Activated CD8-positive, alpha-beta memory T cell treated with anti-CD3 and anti-CD28 coated beads for 24 hours (primary cell): ENCODE data around the gene MAP4.

Source experiments
- DNase-seq: peaks from one replicate; pipeline ENCODE4 v3.0.0-alpha.2; 2020

MAP4 gene

GRCh38 chr3:47961815-47962606, 54.2 kb downstream of the MAP4 start:
- DNase-seq = peak; percentile 56

GRCh38 chr3:47961036-47961435, 55.2 kb downstream of the MAP4 start:
- DNase-seq = no peak

- DNase-seq = no peak
These were observed 59.7 kb downstream of the MAP4 start for GRCh38 chr3:47956521-47956920.

DNA sequence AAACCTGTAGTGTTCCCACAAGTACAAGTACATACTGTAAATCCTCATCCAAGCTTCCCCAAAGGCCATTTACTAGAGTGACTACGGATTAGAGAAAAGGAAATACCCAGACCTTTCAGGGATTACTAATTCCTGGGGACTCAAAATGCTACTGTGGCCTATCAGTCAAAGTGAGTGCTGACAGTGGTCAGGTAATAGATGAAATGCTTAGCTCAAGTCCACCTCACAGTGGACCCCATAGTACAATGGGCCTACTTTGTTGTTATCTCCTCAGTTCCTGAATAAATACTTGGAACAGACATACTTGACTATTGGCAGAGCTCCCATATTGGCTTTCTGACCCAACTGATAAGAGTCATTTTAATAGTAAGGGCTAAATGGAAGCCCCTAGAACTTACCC, 61.6 kb downstream of the MAP4 start:
- DNase-seq = no peak

DNA sequence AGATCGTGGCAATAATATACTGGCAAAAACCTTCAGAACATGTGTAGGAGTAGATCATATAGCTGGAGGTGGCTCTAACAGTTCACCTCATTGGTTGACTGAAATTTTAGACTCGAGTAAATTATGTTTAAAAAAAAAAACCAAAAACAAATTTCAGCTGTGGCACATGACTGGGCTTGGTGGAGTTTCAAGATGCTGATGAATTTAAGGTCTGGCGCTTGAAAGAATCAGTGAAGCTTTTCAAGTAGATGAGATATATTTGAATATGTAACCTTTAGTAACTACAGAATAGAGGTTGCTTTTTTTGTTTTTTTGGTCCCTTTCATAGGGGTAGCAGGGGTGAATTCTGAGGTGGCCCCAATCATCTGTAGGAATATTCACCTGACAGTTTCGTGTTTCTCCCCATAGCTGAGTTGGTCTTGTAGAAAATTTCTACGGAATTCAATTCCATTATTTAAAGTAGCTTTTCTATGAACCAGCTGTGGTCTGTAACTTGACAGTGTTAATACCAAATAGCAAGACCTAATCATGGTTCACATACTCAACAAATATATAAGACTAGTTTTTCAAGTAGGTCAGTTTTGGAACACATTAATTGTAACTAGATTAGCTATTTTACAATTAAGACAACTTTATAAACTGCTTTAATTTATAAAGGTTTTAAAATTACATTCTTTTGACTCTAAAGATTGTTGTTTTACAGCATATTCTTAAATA, 65.6 kb downstream of the MAP4 start:
- DNase-seq = no peak

DNA sequence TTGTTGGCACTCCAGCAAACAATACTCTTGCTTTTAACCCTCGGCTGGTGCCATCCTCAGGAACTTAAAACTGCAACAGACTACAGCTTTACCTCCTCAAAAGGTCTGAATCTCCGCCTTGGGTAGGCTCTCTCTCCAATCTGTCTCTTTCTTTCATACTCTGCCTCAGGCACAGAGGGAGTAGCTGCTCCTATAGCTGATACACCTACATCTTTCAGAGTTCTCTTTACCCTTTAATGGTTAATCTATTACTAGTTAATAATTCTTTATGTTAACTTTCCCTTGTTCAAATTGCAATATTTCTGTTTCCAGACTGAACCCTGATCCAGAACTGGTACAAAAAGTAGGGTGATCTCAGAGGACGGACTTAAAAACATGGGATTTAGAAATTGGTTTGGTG, 66.2 kb downstream of the MAP4 start:
- no peak for DNase-seq

DNA sequence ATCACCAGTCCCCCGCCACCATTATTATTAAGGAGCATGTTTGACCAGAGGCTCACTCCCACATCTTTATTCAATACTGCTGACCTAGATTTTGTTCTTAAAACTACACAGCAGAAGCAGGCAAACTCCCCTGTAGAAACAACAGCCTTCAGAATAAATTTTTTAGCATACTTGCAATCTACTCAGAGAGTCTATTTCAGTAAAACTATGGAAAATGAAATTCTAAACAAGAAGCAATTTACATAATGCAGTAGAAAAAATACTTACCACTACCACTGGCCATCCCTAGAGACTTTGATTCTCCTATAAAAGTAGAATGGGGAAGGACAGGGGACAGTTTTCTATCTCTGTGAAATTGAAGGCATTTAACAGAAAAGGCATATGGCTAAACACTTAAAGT, 76.0 kb downstream of the MAP4 start:
- DNase-seq = no peak

- DNase-seq = no peak
These were observed 83.8 kb downstream of the MAP4 start for GRCh38 chr3:47932421-47932820.

DNA sequence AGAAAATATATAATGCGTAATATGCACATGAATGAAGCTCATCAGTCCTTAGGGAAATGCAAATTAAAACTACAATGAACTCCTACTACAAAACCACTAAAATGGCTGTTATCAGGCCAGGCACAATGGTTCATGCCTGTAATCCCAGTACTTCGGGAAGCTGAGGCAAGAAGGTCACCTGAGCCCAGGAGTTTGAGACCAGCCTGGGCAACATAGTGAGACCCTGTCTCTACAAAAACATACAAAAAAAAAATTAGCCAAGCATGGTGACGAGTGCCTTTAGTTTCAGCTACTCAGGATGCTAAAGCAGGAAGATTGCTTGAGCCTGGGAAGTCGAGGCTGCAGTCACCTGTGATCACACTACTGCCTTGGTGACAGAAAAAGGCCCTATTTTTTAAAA, 85.2 kb downstream of the MAP4 start:
- DNase-seq = no peak

GRCh38 chr3:47916696-47917095, 99.5 kb downstream of the MAP4 start:
- DNase-seq = no peak

DNA sequence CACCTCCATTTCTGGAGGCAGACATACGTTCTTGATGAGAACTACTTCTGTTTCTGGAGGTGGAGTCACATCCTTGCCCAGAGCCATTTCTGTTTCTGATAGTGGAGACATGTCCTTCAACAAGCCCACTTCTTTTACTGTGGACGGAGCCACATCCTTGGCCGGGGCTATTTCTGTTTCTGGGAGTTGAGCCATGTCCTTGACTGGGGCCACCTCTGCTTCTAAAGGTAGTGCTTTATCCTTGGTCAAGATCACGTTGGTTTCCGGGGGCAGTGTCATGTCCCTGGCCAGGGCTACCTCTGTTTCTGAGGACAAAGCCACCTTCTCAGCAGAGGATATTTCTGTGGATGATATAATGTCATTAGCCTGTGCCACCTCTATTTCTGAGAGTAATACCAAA, 100.0 kb downstream of the MAP4 start:
- DNase-seq = no peak

- DNase-seq = no peak
These were observed 104.2 kb downstream of the MAP4 start for GRCh38 chr3:47912006-47912504.

DNA sequence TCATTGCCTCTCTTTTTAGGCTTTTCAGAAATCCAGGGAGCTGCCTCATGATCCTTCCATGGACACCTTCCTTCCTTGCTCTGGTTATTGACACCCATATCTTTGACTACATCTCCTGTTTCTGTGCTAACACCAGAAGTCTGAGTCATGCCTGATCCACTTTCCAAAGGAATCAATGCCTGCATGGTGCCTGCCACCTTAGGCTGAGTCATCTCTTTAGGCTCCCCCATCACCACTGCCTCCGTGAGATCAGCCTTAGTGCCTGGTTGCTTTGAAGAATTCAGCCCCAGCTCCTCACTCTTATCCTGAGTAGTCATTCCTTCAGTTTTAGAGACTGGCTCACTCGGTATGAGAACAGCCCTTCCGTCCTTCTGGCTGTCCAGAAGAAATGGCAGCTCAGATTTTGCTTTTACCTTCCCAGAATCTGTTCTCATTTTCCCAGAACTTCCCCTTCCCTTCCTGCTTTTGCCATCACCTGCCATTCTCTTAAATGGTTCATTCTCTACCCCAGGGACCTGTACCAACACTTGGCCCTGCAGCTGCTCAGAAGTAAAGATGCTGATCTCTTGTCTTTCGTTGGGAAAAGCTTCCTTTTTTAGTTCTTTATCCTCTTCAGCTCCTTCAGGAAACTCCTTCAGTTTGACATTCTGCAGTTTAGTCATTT, 105.3 kb downstream of the MAP4 start:
- no peak for DNase-seq

GRCh38 chr3:47910233-47910632, 106.0 kb downstream of the MAP4 start:
- DNase-seq = no peak

- DNase-seq = no peak
These were observed 106.6 kb downstream of the MAP4 start for GRCh38 chr3:47909607-47910006.

DNA sequence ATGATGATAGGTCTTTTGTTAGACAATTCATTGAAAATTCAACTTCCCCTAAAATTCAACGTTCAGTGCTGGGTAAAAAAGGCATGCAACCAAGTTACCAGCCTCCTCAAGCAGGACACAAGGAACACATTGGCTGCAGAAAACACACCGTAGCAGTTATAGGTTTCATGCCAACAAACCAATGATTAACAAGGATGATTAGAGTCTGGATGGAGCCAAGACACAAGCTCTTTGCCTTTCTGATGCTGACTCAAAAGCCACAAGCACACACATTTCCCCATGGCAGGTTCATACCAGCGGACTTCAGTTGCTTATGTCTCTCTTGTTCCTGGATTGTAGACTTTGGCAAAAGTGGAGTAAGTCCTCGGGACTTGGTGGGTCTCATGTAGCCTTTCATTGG, 107.5 kb downstream of the MAP4 start:
- DNase-seq = no peak

DNA sequence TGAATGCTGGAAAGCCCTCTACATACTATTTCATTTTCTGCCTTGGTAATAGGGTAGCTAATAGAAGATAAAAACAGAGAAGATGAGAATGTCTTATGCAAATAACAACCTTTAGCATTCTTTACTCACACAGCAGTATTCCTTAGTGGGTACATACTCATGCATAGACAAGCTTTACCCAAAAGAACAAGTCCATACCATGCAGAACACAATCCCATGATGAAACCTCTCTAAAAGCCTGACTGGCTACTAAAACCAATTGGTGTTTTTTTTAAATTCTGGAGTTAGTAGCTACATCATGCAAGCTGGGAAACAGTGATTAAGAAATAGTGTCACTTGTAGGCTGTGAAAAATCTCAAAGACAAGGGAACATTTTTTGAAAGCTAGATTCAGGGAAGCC, 108.4 kb downstream of the MAP4 start:
- no peak for DNase-seq

GRCh38 chr3:47902746-47903145, 113.5 kb downstream of the MAP4 start:
- DNase-seq = no peak

DNA sequence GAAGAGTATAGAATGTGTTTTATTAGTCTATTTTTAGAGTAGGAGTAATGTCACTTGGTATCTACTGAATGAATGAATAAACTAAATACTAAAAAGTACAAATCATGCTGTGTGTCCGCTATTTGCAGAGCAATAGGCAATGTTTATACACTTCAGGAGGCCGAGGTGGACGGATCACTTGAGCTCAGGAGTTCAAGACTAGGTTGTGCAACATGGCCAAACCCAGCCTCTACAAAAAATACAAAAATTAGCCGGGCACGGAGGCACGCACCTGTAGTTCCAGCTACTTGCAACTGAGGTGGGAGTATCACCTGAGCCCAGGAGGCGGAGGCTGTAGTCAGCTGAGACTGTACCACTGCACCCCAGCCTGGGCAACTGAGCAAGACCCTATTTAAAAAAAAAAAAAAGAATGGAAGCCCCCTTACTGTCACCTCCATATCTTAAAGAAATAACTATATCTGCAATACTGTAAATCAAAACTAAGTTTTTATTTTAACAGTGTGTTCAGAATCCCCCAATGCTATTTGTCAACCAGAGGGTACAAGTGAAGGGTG, 114.9 kb downstream of the MAP4 start:
- no peak for DNase-seq

DNA sequence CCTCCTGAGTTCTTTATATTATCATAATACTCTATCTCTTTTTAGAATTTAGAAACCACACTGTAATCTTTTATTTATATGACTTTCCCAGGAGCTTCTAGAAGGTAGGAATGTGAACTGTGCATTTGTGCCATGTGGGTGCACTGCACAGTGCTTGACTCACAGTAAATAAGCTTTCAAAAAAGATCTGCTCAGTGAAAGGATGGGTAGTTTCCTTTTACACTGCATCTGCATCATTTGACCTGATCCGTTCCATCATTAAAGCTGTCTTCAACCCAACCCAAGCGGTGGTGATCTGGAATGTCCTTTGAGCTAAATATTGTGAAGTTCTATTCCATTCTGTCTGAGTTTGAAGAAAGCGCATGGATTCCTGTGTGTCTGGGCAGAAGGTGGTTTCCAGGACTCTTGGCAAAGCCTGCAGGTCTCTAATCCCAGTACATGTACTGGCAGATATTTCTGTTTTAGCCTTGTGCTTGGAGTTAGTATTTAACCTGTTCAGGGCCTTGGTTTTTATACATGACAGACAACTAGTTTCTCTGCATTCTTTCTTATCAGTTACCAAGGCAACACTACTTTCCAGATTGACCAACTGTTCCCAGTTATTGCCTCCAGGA, 116.6 kb downstream of the MAP4 start:
- no peak for DNase-seq

DNA sequence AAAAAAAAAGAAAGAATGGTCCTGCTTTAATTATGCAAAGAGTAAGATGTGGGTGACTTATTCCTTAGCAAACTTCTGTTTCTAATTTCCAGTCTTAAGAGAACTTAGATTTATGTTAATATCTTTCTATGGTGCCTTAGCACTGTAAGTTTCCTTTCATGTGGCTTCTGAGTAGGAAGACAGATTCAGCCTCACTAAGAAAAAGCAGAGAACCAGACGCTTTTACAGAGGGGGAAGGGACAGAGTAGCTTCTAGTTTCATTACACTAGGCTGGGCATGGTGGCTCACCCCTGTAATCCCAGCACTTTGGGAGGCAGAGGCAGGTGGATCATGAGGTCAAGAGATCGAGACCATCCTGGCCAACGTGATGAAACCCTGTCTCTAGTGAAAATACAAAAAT, 118.3 kb downstream of the MAP4 start:
- DNase-seq = no peak

GRCh38 chr3:47896736-47897135, 119.5 kb downstream of the MAP4 start:
- DNase-seq = no peak

DNA sequence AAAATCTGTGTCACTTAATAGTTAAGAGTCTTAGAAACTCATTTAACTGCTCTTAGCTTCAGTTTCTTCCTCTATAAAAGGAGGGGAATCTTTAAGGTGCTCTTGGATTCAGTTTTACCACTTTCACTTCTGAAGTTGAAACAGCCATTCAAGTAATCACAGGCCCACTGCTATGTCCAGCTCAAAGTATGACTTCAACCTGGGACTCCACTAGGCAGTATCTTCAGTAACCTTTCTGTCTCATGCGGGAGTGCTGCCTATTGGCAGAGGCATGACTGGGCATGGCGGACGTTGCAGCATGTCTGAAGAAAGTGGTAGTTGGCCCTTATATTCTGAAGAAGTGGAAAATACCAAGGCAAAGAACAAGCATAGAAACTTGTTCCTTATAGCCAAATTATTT, 121.0 kb downstream of the MAP4 start:
- no peak for DNase-seq
